DND-41 (cell line): ENCODE data around the gene ARNT2.

Source experiments
- CTCF ChIP-seq: IDR thresholded peaks from 2 replicates; pipeline ENCODE4 v1.5.1; 2012; ENCODE audit warnings: borderline replicate concordance, low read length, moderate library complexity, mild to moderate bottlenecking; ENCODE audit not compliant: poor library complexity, severe bottlenecking; ENCODE audit errors: extremely low read depth
- EZH2 ChIP-seq: IDR thresholded peaks from 3 replicates; pipeline ENCODE4 v1.6.1; 2012; ENCODE audit warnings: borderline replicate concordance, low read depth, mild to moderate bottlenecking, moderate library complexity, low read length, inconsistent platforms; ENCODE audit not compliant: severe bottlenecking

- no peak for TF ChIP-seq CTCF
- TF ChIP-seq EZH2: no peak
Observed at GRCh38 chr15:80607287-80607980, 203.3 kb downstream of the ARNT2 start.
